GM18498 (cell line): ENCODE data around the gene PTGFRN.
"Not testable (repeated sequence)": the region's sequence is repeated elsewhere in the genome, so short reads cannot be mapped to it uniquely, and the experiment has no call there.

Source experiments
- ATAC-seq: cut with Tn5 transposase; IDR thresholded peaks from one replicate; pipeline ENCODE4 v1.9.1; 2021; ENCODE audit warnings: mild to moderate bottlenecking, moderate library complexity; ENCODE audit not compliant: unreplicated experiment

PTGFRN gene

GRCh38 chr1:116962987-116963639, 53.4 kb downstream of the PTGFRN start:
- ATAC-seq: no peak

DNA sequence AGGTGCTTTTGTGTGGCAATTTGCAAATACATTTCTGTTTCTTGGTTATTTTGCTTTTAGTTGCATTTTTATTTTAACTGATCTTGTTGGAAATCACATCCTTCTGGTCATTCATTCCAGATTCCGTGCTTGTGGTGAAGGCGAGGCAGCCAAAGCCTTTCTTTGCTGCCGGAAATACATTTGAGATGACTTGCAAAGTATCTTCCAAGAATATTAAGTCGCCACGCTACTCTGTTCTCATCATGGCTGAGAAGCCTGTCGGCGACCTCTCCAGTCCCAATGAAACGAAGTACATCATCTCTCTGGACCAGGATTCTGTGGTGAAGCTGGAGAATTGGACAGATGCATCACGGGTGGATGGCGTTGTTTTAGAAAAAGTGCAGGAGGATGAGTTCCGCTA, 57.1 kb downstream of the PTGFRN start:
- ATAC-seq: no peak

GRCh38 chr1:116968724-116969123, 59.0 kb downstream of the PTGFRN start:
- ATAC-seq: no peak

- ATAC-seq: no peak
These were observed 61.6 kb downstream of the PTGFRN start for GRCh38 chr1:116971258-116971860.

GRCh38 chr1:116971965-116972673, 62.4 kb downstream of the PTGFRN start:
- no peak for ATAC-seq

- no peak for ATAC-seq
These were observed 62.9 kb downstream of the PTGFRN start for GRCh38 chr1:116972674-116973030.

DNA sequence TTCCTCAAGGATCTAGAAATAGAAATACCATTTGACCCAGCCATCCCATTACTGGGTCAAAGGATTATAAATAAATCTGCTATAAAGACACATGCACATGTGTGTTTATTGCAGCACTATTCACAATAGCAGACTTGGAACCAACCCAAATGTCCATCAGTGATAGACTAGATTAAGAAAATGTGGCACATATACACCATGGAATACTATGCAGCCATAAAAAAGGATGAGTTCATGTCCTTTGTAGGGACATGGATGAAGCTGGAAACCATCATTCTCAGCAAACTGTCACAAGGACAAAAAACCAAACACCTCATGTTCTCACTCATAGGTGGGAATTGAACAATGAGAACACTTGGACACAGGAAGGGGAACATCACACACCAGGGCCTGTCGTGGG, 70.6 kb downstream of the PTGFRN start:
- not testable (repeated sequence) for ATAC-seq

GRCh38 chr1:116981521-116982037, 71.9 kb downstream of the PTGFRN start:
- no peak for ATAC-seq

GRCh38 chr1:116982319-116983004, 72.7 kb downstream of the PTGFRN start:
- no peak for ATAC-seq

DNA sequence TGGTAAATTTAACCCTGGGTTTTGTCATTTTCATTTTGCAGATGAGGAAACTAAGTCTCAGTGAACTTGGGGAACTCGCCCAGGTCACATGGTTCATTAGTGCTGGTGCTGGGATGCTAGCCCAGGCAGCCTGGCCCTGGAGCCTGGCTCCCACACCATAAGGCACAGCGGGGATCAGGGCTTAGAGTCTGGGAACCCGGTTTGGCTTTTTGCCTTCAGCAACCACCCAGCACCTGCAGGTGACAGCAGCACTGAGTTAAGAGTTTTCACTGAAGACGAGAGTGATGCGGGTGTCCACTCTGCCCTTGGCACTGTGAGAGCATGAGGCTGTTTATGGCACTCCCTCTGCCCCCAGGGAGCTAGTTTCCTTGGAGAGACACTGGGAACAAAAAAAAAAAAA, 73.4 kb downstream of the PTGFRN start:
- ATAC-seq: no peak

GRCh38 chr1:116983678-116984077, 74.0 kb downstream of the PTGFRN start:
- ATAC-seq: no peak

DNA sequence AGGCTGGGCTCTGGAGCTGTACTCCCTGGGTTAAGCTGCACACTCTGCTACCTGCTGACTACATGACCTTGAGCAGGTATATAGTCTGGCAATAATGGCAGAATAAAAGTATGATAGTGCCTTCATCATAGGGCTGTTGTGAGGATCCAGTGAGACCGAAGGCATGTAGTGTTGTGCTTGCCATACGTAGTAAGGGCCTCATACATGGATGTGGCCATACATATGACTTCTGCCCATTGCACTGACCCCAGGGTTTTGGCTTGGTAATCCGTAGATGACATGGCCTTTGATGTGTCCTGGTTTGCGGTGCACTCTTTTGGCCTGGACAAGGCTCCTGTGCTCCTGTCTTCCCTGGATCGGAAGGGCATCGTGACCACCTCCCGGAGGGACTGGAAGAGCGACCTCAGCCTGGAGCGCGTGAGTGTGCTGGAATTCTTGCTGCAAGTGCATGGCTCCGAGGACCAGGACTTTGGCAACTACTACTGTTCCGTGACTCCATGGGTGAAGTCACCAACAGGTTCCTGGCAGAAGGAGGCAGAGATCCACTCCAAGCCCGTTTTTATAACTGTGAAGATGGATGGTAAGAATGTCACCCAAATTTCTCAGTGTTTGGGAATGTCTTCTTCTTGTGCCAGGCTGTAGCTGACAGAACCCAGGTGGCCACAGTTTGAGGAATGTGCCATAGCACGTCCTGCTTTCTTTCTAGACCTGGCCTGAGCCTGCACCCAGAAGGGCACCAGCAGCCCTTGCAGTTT, 74.9 kb downstream of the PTGFRN start:
- no peak for ATAC-seq

- no peak for ATAC-seq
These were observed 76.9 kb downstream of the PTGFRN start for GRCh38 chr1:116986421-116987255.

DNA sequence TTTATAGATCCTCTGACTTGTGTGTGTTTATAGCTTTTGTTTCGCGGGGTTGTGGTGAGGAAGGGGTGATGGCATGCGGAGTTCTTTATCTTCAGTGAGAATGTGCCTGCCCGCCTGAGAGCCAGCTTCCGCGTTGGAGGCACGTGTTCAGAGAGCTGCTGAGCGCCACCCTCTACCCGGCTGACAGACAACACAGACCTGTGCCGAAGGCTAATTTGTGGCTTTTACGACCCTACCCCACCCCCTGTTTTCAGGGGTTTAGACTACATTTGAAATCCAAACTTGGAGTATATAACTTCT, 77.5 kb downstream of the PTGFRN start:
- ATAC-seq: no peak

GRCh38 chr1:116988248-116988647, 78.5 kb downstream of the PTGFRN start:
- no peak for ATAC-seq

- no peak for ATAC-seq
These were observed 79.2 kb downstream of the PTGFRN start for GRCh38 chr1:116988908-116989307.

GRCh38 chr1:116989835-116990234, 80.1 kb downstream of the PTGFRN start:
- no peak for ATAC-seq

DNA sequence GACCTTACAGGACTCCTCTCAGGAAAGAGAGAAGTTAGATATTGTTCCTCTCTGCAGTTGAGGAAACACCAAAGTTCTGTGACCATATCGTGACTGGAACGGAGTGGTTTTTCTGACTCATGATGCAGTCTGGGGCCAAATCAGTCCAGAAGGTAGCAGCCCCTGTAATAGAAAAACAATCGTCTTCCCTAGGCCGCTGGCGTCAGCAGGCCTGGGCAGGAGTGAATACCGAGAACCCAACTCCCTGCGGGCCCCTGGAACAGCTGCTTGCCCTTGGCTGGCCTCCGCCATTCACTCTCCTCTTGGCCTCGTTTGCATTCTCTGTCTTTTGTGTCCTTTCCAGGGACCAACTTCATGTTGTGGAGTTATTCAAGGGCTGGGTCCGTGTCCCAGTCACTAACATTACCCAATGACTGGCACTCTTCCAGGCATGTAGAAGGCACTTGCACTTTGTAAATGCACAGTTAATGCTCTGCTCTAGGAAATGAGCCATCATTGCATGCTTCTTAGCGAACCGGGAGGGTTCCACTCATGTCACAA, 81.0 kb downstream of the PTGFRN start:
- no peak for ATAC-seq

DNA sequence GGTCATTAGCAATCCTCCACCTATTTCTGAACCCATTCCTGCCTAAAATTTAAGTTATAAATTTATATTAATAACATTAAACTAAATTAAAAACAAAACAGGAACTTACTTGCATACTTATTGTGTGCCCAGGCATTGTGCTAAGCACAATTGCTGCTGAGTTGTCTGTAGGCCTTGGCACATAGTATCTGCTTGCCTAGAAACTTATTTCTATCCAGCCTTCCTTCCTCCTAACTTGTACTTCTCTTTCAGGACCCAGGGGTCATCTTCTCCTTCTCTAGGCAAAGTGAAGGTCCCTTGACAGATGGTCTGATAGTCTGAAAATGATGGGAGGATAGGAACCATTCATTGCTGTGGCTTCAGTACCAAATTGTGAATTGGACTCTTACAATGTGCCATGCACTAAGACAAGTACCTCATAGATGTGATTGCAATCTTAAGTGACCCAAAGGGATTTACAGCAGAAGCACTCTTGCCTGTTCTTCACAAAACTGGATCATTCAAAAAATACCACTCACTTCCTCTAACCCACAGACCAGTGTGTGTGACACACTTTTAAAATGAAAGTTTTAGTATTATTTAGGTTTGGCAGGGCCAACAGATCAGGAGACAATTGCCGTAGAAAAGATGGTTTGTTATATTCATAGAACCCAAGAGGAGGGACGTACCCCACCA, 81.6 kb downstream of the PTGFRN start:
- ATAC-seq: no peak
